ENCODE measurements around the gene KIF3B. TPM values are rescaled to one million over a fixed set of nuclear protein-coding genes. Genes with fewer than 3 reads are reported as not detected.

Gene KIF3B
- total and polyA plus RNA-seq, 2 of the 13 experiments (the other 11 are each of a cell fraction or from before 2014, with no cell fraction given): 23.6 to 28.8 TPM

GRCh38 chr20:32235331-32236047 lies 42.0 kb upstream of the KIF3B start (continued):
- TF ChIP-seq, protein P1, sequence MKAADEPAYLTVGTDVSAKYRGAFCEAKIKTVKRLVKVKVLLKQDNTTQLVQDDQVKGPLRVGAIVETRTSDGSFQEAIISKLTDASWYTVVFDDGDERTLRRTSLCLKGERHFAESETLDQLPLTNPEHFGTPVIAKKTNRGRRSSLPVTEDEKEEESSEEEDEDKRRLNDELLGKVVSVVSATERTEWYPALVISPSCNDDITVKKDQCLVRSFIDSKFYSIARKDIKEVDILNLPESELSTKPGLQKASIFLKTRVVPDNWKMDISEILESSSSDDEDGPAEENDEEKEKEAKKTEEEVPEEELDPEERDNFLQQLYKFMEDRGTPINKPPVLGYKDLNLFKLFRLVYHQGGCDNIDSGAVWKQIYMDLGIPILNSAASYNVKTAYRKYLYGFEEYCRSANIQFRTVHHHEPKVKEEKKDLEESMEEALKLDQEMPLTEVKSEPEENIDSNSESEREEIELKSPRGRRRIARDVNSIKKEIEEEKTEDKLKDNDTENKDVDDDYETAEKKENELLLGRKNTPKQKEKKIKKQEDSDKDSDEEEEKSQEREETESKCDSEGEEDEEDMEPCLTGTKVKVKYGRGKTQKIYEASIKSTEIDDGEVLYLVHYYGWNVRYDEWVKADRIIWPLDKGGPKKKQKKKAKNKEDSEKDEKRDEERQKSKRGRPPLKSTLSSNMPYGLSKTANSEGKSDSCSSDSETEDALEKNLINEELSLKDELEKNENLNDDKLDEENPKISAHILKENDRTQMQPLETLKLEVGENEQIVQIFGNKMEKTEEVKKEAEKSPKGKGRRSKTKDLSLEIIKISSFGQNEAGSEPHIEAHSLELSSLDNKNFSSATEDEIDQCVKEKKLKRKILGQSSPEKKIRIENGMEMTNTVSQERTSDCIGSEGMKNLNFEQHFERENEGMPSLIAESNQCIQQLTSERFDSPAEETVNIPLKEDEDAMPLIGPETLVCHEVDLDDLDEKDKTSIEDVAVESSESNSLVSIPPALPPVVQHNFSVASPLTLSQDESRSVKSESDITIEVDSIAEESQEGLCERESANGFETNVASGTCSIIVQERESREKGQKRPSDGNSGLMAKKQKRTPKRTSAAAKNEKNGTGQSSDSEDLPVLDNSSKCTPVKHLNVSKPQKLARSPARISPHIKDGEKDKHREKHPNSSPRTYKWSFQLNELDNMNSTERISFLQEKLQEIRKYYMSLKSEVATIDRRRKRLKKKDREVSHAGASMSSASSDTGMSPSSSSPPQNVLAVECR (CRISPR knock-in tag; IDR thresholded peaks at IDR 0.05; ENCODE audit: borderline replicate concordance): peak; percentile 45; the same call in 1 of the 2 replicates
- no peak for TF ChIP-seq TRAFD1 (CRISPR knock-in tag; IDR thresholded peaks at IDR 0.05; ENCODE audit: borderline replicate concordance)
- TF ChIP-seq ZNF558 (CRISPR knock-in tag; IDR thresholded peaks at IDR 0.05; ENCODE audit: borderline replicate concordance): no peak
- peak; percentile 52; the same call in 1 of the 2 replicates for TF ChIP-seq PPARG (CRISPR knock-in tag; conservative IDR thresholded peaks at IDR 0.05)
- no peak for TF ChIP-seq ZSCAN12 (CRISPR knock-in tag; IDR thresholded peaks at IDR 0.05)
- no peak for TF ChIP-seq ZNF780A (CRISPR knock-in tag; IDR thresholded peaks at IDR 0.05)
- TF ChIP-seq ZNF792 (CRISPR knock-in tag; IDR thresholded peaks at IDR 0.05): no peak
- TF ChIP-seq, protein P2, sequence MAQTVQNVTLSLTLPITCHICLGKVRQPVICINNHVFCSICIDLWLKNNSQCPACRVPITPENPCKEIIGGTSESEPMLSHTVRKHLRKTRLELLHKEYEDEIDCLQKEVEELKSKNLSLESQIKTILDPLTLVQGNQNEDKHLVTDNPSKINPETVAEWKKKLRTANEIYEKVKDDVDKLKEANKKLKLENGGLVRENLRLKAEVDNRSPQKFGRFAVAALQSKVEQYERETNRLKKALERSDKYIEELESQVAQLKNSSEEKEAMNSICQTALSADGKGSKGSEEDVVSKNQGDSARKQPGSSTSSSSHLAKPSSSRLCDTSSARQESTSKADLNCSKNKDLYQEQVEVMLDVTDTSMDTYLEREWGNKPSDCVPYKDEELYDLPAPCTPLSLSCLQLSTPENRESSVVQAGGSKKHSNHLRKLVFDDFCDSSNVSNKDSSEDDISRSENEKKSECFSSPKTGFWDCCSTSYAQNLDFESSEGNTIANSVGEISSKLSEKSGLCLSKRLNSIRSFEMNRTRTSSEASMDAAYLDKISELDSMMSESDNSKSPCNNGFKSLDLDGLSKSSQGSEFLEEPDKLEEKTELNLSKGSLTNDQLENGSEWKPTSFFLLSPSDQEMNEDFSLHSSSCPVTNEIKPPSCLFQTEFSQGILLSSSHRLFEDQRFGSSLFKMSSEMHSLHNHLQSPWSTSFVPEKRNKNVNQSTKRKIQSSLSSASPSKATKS (CRISPR knock-in tag; IDR thresholded peaks at IDR 0.05): no peak
- peak; percentile 37; the same call in 1 of the 2 replicates for TF ChIP-seq ZNF574 (CRISPR knock-in tag; IDR thresholded peaks at IDR 0.05)
- peak; percentile 86 for TF ChIP-seq HNF4A (CRISPR knock-in tag; IDR thresholded peaks at IDR 0.05)
- TF ChIP-seq PCBP2 (optimal IDR thresholded peaks at IDR 0.05; ENCODE audit: low read depth, low read length, poor library complexity, severe bottlenecking): no peak
- TF ChIP-seq, protein P3, sequence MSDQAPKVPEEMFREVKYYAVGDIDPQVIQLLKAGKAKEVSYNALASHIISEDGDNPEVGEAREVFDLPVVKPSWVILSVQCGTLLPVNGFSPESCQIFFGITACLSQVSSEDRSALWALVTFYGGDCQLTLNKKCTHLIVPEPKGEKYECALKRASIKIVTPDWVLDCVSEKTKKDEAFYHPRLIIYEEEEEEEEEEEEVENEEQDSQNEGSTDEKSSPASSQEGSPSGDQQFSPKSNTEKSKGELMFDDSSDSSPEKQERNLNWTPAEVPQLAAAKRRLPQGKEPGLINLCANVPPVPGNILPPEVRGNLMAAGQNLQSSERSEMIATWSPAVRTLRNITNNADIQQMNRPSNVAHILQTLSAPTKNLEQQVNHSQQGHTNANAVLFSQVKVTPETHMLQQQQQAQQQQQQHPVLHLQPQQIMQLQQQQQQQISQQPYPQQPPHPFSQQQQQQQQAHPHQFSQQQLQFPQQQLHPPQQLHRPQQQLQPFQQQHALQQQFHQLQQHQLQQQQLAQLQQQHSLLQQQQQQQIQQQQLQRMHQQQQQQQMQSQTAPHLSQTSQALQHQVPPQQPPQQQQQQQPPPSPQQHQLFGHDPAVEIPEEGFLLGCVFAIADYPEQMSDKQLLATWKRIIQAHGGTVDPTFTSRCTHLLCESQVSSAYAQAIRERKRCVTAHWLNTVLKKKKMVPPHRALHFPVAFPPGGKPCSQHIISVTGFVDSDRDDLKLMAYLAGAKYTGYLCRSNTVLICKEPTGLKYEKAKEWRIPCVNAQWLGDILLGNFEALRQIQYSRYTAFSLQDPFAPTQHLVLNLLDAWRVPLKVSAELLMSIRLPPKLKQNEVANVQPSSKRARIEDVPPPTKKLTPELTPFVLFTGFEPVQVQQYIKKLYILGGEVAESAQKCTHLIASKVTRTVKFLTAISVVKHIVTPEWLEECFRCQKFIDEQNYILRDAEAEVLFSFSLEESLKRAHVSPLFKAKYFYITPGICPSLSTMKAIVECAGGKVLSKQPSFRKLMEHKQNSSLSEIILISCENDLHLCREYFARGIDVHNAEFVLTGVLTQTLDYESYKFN (CRISPR knock-in tag; conservative IDR thresholded peaks at IDR 0.05): peak; percentile 89
- no peak for TF ChIP-seq ZSCAN25 (CRISPR knock-in tag; IDR thresholded peaks at IDR 0.05)
